GM19463 (cell line): ENCODE results near the gene CABLES2.
A peak's percentile ranks its signal among the peaks of the same experiment; 100 is the strongest.

ENCODE experiments used
- ATAC-seq: cut with Tn5 transposase; IDR thresholded peaks from one replicate; pipeline ENCODE4 v1.9.1; 2021; ENCODE audit warnings: mild to moderate bottlenecking, moderate library complexity; ENCODE audit not compliant: unreplicated experiment

Gene CABLES2

DNA sequence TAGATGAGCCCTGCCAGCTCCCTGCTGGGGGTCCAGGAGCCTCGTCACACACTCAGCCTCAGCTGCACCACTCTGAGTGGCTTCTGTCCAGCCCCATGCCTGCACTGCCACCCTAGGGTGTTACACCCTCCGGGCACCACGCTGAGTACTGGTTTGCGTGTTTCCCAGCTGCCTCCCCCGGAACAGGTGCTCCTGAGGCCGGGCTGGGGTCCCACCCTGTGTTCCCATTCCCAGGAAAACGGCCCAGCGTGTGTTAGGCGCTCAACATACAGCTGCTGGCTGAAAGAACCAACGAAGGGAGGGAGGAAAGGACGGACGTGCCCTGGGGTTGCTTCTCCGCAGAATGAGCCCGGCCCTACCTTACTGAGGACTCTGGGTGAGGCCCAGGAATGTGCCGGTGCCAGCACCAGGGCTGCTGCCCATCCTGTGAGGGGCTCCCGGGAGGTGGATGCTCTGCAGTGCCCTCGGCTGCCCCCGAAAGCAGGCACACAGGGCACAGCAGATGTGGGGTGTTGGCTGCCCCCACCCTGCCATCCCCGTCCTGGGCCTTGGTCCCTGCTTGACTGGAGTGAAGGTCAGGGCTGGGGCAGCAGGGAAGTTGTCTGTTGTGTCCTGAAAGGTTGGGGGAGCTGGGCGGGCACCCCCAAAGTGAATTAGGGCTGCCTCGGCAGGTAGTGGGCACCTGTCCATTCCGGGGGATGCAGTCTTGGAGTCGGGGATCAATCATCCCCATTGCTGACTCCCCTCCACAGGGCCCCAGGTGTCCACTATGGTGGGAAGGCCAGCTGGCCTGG lies 56.3 kb downstream of the CABLES2 start:
- no peak for ATAC-seq

- ATAC-seq, result no peak
Measured at GRCh38 chr20:62350098-62350628, 56.9 kb downstream of the CABLES2 start.

GRCh38 chr20:62349556-62350097 lies 57.5 kb downstream of the CABLES2 start:
- ATAC-seq, result no peak

DNA sequence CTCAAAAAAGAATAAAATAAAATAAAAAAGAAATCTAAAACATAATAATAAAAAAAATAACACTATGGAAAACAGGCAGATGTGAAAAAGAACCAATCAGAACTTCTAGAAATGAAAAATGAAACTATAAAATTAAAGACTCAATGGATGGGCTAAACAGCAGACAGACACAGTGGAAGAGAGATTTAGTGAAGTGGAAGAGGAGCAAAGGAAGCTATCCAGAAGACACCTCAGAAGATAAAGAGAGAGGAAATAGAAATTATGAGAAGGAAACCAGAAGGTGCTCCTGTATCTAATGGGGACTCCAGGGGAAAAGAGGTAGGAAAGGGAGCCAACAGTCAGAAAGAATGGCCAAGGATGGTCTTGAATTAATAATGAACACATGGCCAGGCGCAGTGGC lies 58.5 kb downstream of the CABLES2 start:
- ATAC-seq, result no peak

DNA sequence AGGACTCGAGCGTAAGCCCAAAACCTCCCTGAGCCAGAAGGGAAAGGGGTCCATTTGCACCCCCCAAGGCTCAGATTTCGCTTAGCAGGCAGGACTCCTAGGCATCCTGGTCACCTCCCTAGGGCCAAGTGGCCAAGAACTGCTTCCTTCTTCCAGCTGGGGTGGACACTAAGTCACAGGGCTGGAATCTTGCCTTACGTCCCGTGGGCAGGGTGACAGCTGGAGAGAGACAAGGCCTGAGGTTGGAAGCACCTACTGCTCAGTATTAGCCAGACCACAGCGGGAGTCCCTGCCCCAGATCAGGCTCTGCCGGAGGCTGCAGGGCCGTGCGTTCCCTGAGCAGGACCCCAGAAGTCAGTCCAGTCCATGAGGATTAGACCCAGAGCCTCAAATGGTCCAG lies 59.6 kb downstream of the CABLES2 start:
- no peak for ATAC-seq

- ATAC-seq, result no peak
Measured at GRCh38 chr20:62347151-62347404, 60.0 kb downstream of the CABLES2 start.

DNA sequence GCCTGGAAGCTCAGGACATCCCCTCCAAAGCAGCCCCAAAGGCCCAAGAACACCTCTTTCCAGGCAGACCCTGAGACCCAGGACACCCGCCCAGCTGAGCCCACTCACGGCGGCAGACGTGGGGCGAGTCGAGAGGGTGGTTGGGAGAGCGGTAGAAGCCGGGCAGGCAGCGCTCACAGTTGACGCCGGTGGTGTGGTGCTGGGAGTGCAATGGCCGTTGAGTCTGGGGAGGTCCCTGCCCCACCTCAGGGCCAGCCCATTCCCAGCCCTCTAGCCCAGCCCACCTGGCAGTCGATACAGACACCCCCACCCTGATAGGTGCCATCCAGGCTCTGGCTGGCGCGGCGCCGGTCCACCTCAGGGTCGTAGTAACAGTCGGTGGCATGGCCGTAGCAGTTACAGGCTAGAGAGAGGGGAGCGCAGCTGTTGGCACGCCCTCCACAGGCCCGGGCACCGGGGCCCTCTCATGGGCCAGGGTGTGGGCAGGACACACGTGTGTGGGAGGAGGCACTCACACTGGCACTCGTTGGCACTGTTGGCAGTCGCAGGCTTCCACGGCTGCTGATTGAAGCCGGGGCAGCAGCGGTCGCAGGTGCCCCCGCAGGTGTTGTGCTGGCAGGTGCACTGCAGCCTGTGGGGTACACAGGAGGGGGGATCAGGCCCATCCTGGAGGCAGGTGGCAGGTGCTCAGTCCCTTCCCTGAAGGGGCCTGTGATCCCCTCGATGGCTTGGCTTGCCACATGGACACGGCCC lies 60.5 kb downstream of the CABLES2 start:
- ATAC-seq, result no peak

GRCh38 chr20:62345681-62346370 lies 61.3 kb downstream of the CABLES2 start:
- no peak for ATAC-seq

GRCh38 chr20:62344782-62345181 lies 62.3 kb downstream of the CABLES2 start:
- ATAC-seq, result no peak

DNA sequence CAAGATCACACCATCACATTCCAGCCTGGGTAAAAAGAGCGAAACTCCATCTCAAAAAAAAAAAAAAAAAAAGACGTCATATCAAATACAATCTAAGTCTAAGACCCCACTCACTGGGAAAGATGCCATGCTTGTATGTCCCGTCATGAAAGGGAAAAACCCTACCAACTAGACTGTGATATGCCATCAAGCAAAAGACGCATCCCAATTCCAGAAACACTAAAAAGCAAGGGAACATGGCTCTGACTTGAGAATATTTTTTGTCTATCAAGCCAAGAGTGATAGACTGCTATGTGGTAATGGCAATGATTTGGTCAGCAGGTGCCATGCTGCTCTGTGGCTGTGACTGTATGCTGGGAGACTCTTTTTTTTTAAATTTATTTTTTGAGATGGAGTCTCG lies 63.0 kb downstream of the CABLES2 start:
- ATAC-seq, result no peak

DNA sequence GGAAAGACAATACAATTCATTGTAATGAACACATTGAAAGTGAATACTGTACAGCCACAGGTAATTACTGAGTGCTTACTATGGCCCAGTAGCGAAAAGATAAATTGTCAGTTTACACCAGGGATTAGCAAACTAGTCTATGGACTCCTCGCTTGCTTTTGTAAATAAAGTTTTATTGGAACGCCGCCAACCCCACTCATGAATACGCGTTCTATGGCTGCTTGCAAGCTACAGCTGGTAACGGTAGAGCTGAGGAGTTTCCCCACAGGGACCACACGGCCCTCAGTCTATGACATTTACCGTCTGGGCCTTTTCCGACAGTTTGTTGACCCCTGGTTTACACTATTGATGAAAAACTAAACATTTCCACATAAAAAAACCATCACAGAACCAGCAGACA lies 64.2 kb downstream of the CABLES2 start:
- no peak for ATAC-seq

- ATAC-seq, result peak; percentile 70
Measured at GRCh38 chr20:62339647-62340062, 67.4 kb downstream of the CABLES2 start.
